Upper lobe of left lung (tissue), 6 donors: ENCODE data around the gene SCAI. TPM values are rescaled to one million over a fixed set of nuclear protein-coding genes. Genes with fewer than 3 reads are reported as not detected.
A peak's percentile ranks its signal among the peaks of the same experiment; 100 is the strongest.
"Not testable (repeated sequence)": the region's sequence is repeated elsewhere in the genome, so short reads cannot be mapped to it uniquely, and the experiment has no call there.

ENCODE experiments used
- ATAC-seq, 2 donors: fragments of 200-7000 bp; cut with Tn5 transposase; one replicate each; pipeline ENCODE4 v1.9.1; 2022; ENCODE audit warnings: mild to moderate bottlenecking in 2 of 2, moderate library complexity in 2 of 2; ENCODE audit not compliant: low FRiP score in 2 of 2
- DNase-seq, 2 donors: peaks; one replicate each; pipeline ENCODE4 v3.0.0-alpha.2; 2019 to 2020
- H3K27ac ChIP-seq, 4 donors: fragments of 200-600 bp; sonication (generic); one replicate each; pipeline ENCODE4 v1.5.1; 2016 to 2019
- H3K27me3 ChIP-seq, 4 donors: fragments of 200-600 bp; sonication (generic); one replicate each; pipeline ENCODE4 v1.5.1; 2017 to 2019
- H3K36me3 ChIP-seq, 4 donors: fragments of 200-600 bp; sonication (generic); one replicate each; pipeline ENCODE4 v1.5.1; 2016 to 2019
- H3K4me1 ChIP-seq, 4 donors: fragments of 200-600 bp; sonication (generic); one replicate each; pipeline ENCODE4 v1.5.1; 2018 to 2019
- H3K4me3 ChIP-seq, 4 donors: fragments of 200-600 bp; sonication (generic); one replicate each; pipeline ENCODE4 v1.5.1; 2017 to 2019; ENCODE audit warnings: mild to moderate bottlenecking in 2 of 4, moderate library complexity in 1 of 4
- H3K9me3 ChIP-seq, 4 donors: fragments of 200-600 bp; sonication (generic); one replicate each; pipeline ENCODE4 v1.5.1; 2018 to 2019
- EP300 ChIP-seq, 4 donors: sonication (generic); formaldehyde crosslinking; IDR thresholded peaks; one replicate each; pipeline ENCODE4 v1.5.1; 2017; ENCODE audit warnings: antibody characterized with exemption in 4 of 4, control low read depth in 2 of 4
- POLR2A ChIP-seq, 4 donors: fragments of 450-650 bp; IDR thresholded peaks; one replicate each; pipeline ENCODE4 v1.5.1; 2016 to 2017; ENCODE audit warnings: antibody characterized with exemption in 4 of 4, mild to moderate bottlenecking in 2 of 4
- POLR2AphosphoS5 ChIP-seq, 2 donors: sonication (generic); formaldehyde crosslinking; IDR thresholded peaks; one replicate each; pipeline ENCODE4 v1.5.1; 2017; ENCODE audit warnings: antibody characterized with exemption in 2 of 2
- WGBS, 2 donors: methylation state at CpG; one replicate each; pipeline ENCODE4 v1.1.5; 2017 to 2018; 5-methylcytosine and 5-hydroxymethylcytosine counted together
- total RNA-seq, 6 donors: library from RNA; depleted of rRNA in 4 of 6; stranded (reverse); fragments of >200 nt in 4 of 6; gene quantifications; one replicate each; pipeline versions ENCODE4 v1.1.0 to v1.2.1, GENCODE V29; 2016 to 2021
- TF ChIP-seq, protein P1 (sequence below), 6 experiments: fragments of 450-650 bp in 4 of 6; fragments of 200-600 bp in 2 of 6; sonication (generic) in 2 of 6; IDR thresholded peaks; one replicate each; pipeline ENCODE4 v1.5.1; 2016 to 2019; ENCODE audit warnings: antibody characterized with exemption in 6 of 6
- donor health status: DM: no; HTN: no; CAD: no; lungs with moderate emphysema.
- donor health status: DM: no; HTN: yes; CAD: no; lungs with severe emphysema.

The SCAI gene
- total RNA-seq, 6 donors from 2014 or later, result 12.9 to 77.5 (median 23.4) TPM

DNA sequence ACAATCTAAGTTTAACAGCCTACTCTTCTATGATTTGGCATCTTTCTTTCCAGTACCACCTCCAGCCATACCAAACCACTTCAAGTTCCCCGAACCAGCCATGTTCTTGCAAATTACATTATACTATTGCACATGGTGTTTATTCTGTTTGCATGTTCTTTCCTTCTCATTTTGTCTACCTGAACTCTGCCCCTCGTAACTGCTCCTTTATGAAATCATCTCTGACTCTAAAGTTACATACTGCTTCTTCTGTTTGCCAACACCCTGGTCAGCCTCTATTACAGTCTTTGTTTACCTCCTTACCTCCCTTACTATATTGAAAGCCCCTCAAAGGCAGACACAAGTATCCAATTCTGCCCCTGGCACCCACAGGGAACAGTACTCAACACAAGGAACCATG is 40.2 kb upstream of the SCAI start:
- DNase-seq (no peak), ATAC-seq (no peak)
- 65 to 85% methylated on average over 2 of the region's 2 CpGs for WGBS, 2 donors
- Histone ChIP-seq H3K27me3 (no peaks in the 10 kb centered on the region), H3K4me3 (no peak overlapping the region), H3K9me3 (no peaks in the 10 kb centered on the region), H3K4me1 (peaks cover 23 to 66% (median 33%) of the 10 kb centered on the region in 4 donors), H3K27ac (peak overlapping the region; percentile 16 to 59 (median 22)), H3K36me3 (peaks cover 0 to 5% (median 0%) of the 10 kb centered on the region in 4 donors)
- TF ChIP-seq POLR2AphosphoS5 (IDR thresholded peaks at IDR 0.05) (no peak), EP300 (IDR thresholded peaks at IDR 0.05) (no peak), POLR2A (IDR thresholded peaks at IDR 0.05) (no peak)
- TF ChIP-seq, protein P1, sequence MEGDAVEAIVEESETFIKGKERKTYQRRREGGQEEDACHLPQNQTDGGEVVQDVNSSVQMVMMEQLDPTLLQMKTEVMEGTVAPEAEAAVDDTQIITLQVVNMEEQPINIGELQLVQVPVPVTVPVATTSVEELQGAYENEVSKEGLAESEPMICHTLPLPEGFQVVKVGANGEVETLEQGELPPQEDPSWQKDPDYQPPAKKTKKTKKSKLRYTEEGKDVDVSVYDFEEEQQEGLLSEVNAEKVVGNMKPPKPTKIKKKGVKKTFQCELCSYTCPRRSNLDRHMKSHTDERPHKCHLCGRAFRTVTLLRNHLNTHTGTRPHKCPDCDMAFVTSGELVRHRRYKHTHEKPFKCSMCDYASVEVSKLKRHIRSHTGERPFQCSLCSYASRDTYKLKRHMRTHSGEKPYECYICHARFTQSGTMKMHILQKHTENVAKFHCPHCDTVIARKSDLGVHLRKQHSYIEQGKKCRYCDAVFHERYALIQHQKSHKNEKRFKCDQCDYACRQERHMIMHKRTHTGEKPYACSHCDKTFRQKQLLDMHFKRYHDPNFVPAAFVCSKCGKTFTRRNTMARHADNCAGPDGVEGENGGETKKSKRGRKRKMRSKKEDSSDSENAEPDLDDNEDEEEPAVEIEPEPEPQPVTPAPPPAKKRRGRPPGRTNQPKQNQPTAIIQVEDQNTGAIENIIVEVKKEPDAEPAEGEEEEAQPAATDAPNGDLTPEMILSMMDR (IDR thresholded peaks at IDR 0.05), result no peak

DNA sequence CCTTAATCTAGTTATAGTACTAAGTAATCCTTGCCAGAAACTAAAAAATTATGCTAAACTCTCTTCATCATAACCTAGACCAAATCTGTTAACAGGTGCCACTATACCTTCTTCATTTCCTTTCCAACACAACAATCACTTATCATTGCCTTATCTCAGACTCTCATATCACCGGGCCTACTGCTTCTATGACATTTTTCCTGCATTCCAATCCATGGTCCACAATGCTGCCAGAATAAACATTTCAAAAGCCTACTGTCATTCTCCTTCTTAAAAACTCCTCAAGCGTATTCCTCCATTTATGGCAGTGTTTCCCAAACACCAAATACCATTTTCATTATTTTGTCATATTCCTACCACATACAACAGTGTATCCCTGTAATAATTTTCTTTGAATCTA is 39.7 kb upstream of the SCAI start:
- no peak for ATAC-seq
- TF ChIP-seq POLR2AphosphoS5 (IDR thresholded peaks at IDR 0.05) (no peak), EP300 (IDR thresholded peaks at IDR 0.05) (no peak), POLR2A (IDR thresholded peaks at IDR 0.05) (no peak)
- peaks cover 23 to 61% (median 28%) of the 10 kb centered on the region in 4 donors for H3K4me1 ChIP-seq

DNA sequence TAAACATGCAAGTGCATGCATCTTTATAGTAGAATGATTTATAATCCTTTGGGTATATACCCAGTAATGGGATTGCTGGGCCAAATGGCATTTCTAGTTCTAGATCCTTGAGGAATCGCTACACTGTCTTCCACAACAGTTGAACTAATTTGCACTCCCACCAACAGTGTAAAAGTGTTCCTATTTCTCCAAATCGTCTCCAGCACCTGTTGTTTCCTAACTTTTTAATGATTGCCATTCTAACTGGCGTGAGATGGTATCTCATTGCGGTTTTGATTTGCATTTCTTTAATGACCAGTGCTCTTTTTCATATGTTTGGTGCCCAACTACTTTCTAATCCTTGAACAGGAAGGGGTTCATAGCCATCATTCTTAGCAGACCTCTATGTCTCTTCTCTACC is 38.4 kb upstream of the SCAI start:
- not testable (repeated sequence) for H3K27ac ChIP-seq, H3K36me3 ChIP-seq, H3K9me3 ChIP-seq, DNase-seq, ATAC-seq, H3K27me3 ChIP-seq, H3K4me3 ChIP-seq
- 97% methylated on average over 4 of the region's 4 CpGs for WGBS, 2 donors
- H3K4me1 ChIP-seq, result peaks cover 16 to 48% (median 17%) of the 10 kb centered on the region in 4 donors

More for the DNA sequence above, 39.7 kb upstream of the SCAI start:
- Histone ChIP-seq H3K9me3 (no peaks in the 10 kb centered on the region), H3K27ac (peak overlapping the region in 2 of 4 donors; percentile 16 to 17), H3K27me3 (no peaks in the 10 kb centered on the region), H3K36me3 (peaks cover 0 to 5% (median 0%) of the 10 kb centered on the region in 4 donors), H3K4me3 (no peak overlapping the region)
- DNase-seq, result no peak
- 32 to 39% methylated on average over 2 of the region's 2 CpGs for WGBS, 2 donors

DNA sequence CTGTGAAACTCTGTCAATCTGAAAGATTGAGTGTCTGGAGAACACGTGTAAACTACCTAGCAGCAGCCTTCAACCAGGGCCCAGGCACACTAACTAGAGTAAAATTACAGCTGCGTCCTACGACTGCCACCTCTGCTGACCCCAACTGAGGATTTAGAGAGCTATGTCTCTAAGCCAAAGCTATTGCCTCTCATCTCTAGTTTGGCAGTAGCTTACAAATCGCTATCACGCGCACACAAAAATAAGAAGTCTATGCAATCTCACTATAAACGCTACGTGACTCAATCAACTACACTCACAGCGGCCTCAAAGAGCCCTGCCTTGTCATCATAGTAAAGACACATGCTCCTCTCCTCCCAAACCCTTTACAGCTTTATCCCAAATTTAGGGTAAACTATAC is 37.5 kb upstream of the SCAI start:
- Histone ChIP-seq H3K4me3 (no peak overlapping the region), H3K27ac (no peak overlapping the region), H3K4me1 (peaks cover 13 to 41% (median 15%) of the 10 kb centered on the region in 4 donors), H3K9me3 (no peaks in the 10 kb centered on the region), H3K27me3 (no peaks in the 10 kb centered on the region), H3K36me3 (peaks cover 0 to 5% (median 0%) of the 10 kb centered on the region in 4 donors)
- TF ChIP-seq POLR2AphosphoS5 (IDR thresholded peaks at IDR 0.05), result no peak
- no peak for TF ChIP-seq EP300 (IDR thresholded peaks at IDR 0.05)
- TF ChIP-seq POLR2A (IDR thresholded peaks at IDR 0.05), result no peak
- TF ChIP-seq, protein P1 (IDR thresholded peaks at IDR 0.05), result no peak
- ATAC-seq (no peak), DNase-seq (no peak)
- 84 to 90% methylated on average over 9 of the region's 9 CpGs for WGBS, 2 donors

DNA sequence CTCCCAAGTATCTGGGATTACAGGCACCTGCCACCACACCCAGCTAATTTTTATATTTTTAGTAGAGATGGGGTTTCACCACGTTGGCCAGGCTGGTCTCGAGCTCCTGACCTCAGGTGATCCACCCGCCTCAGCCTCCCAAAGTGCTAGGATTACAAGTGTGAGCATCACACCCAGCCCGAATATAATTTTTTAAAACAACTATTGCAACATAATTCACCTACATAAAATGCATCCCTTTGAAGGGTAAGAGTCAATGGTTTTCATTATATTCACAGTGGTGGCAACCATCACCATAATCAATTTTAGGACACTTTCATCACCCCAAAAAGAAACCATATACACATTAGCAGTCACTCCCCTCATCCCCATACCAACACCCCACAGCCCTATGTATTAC is 36.4 kb upstream of the SCAI start:
- DNase-seq, result not testable (repeated sequence)

DNA sequence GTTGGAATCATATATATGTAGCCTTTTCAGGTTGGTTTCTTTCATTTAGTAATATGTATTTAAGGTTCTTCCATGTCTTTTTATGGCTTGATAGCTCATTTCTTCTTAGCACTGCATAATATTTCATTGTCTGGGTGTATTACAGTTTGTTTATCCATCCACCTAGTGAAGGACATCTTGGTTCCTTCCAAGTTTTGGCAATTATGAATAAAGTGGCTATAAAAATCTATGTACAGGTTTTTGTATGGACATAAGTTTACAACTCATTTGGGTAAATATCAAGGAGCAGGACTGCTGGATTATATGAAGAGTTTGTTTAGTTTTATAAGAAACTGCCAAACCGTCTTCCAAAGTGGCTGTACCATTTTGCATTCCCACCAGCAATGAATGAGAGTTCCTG is 34.6 kb upstream of the SCAI start:
- Histone ChIP-seq H3K4me1 (peaks cover 2 to 31% (median 11%) of the 10 kb centered on the region in 4 donors), H3K4me3 (no peak overlapping the region), H3K27me3 (no peaks in the 10 kb centered on the region), H3K27ac (no peak overlapping the region), H3K9me3 (no peaks in the 10 kb centered on the region), H3K36me3 (peaks cover 0 to 7% (median 0%) of the 10 kb centered on the region in 4 donors)
- ATAC-seq (no peak), DNase-seq (no peak)
- WGBS, 2 donors, result 96 to 100% methylated on average over 1 of the region's 1 CpG
- TF ChIP-seq POLR2A (IDR thresholded peaks at IDR 0.05) (no peak), POLR2AphosphoS5 (IDR thresholded peaks at IDR 0.05) (no peak), EP300 (IDR thresholded peaks at IDR 0.05) (no peak)
- TF ChIP-seq, protein P1 (IDR thresholded peaks at IDR 0.05), result no peak

More for the DNA sequence above, 36.4 kb upstream of the SCAI start:
- H3K9me3 ChIP-seq, H3K4me3 ChIP-seq, ATAC-seq, H3K36me3 ChIP-seq, H3K27me3 ChIP-seq, H3K27ac ChIP-seq: not testable (repeated sequence)
- H3K4me1 ChIP-seq, result peaks cover 13 to 32% (median 15%) of the 10 kb centered on the region in 4 donors
- WGBS, 2 donors, result 91 to 95% methylated on average over 4 of the region's 4 CpGs
